GM12874 (cell line): Measurements from ENCODE around the gene RAPSN.

Source experiments
- CTCF ChIP-seq: IDR thresholded peaks from 2 replicates; pipeline ENCODE4 v1.5.1; 2011; ENCODE audit warnings: low read depth, mild to moderate bottlenecking, control low read depth, low read length, moderate library complexity; ENCODE audit not compliant: insufficient read depth

The RAPSN gene

GRCh38 chr11:47389577-47390421 lies 59.1 kb downstream of the RAPSN start:
- no peak for TF ChIP-seq CTCF

GRCh38 chr11:47388697-47389576 lies 60.0 kb downstream of the RAPSN start:
- TF ChIP-seq CTCF = no peak

- TF ChIP-seq CTCF = no peak
These were observed 60.8 kb downstream of the RAPSN start for GRCh38 chr11:47387944-47388696.
